HEK293 (cell line): ENCODE measurements around the gene DOCK7.

Source experiments
- CTCF ChIP-seq: fragments of 450-650 bp; formaldehyde crosslinking; IDR thresholded peaks from 2 replicates; pipeline ENCODE4 v1.5.1; 2016; ENCODE audit warnings: missing biosample characterization, missing genetic modification characterization
- ELK4 ChIP-seq: IDR thresholded peaks from 2 replicates; pipeline ENCODE4 v1.6.1; 2011; ENCODE audit warnings: mild to moderate bottlenecking, low read depth, low read length, borderline replicate concordance
- GLIS1 ChIP-seq: fragments of 450-650 bp; formaldehyde crosslinking; IDR thresholded peaks from 2 replicates; pipeline ENCODE4 v1.5.1; 2016; ENCODE audit warnings: missing biosample characterization, missing genetic modification characterization
- KLF9 ChIP-seq: fragments of 450-650 bp; formaldehyde crosslinking; IDR thresholded peaks from 2 replicates; pipeline ENCODE4 v1.5.1; 2016; ENCODE audit warnings: missing biosample characterization, missing genetic modification characterization, low read depth
- YY1 ChIP-seq: fragments of 450-650 bp; formaldehyde crosslinking; IDR thresholded peaks from 2 replicates; pipeline ENCODE4 v1.5.1; 2018; ENCODE audit warnings: missing biosample characterization, missing genetic modification characterization
- ZNF169 ChIP-seq: fragments of 450-650 bp; formaldehyde crosslinking; IDR thresholded peaks from 2 replicates; pipeline ENCODE4 v1.5.1; 2016; ENCODE audit warnings: missing biosample characterization, missing genetic modification characterization
- ZNF184 ChIP-seq: fragments of 450-650 bp; IDR thresholded peaks from 2 replicates; pipeline ENCODE4 v1.5.1; 2018; ENCODE audit warnings: missing biosample characterization, mild to moderate bottlenecking, missing genetic modification characterization
- ZNF398 ChIP-seq: fragments of 450-650 bp; formaldehyde crosslinking; IDR thresholded peaks from 2 replicates; pipeline ENCODE4 v1.5.1; 2017; ENCODE audit warnings: missing biosample characterization, missing genetic modification characterization
- ZNF555 ChIP-seq: fragments of 450-650 bp; formaldehyde crosslinking; conservative IDR thresholded peaks from 2 replicates; pipeline ENCODE4 v1.5.1; 2017; ENCODE audit warnings: missing biosample characterization, mild to moderate bottlenecking, missing genetic modification characterization, inconsistent platforms
- ZNF776 ChIP-seq: fragments of 450-650 bp; formaldehyde crosslinking; IDR thresholded peaks from 2 replicates; pipeline ENCODE4 v1.5.0; 2017; ENCODE audit warnings: missing biosample characterization, missing genetic modification characterization, borderline replicate concordance

GRCh38 chr1:62426794-62427193, 261.4 kb downstream of the DOCK7 start:
- TF ChIP-seq CTCF (tag by site-specific recombination) (no peak), ZNF169 (tag by site-specific recombination) (no peak), GLIS1 (tag by site-specific recombination) (no peak), YY1 (tag by site-specific recombination) (no peak), ZNF776 (no peak), ZNF555 (tag by site-specific recombination) (no peak), ZNF184 (tag by site-specific recombination) (no peak), KLF9 (tag by site-specific recombination) (no peak), ELK4 (no peak), ZNF398 (no peak)
